Caco-2 (cell line): ENCODE measurements around the gene TNFRSF21. TPM values are rescaled to one million over a fixed set of nuclear protein-coding genes. Genes with fewer than 3 reads are reported as not detected.
A peak's percentile ranks its signal among the peaks of the same experiment; 100 is the strongest.

ENCODE experiments used
- BruUV-seq: library from RNA; stranded (reverse); fragments of 400-500 nt; replicated peaks from 2 replicates; lab custom pipeline; 2021; lab: Mats Ljungman, UMichigan
- CTCF ChIA-PET: fragments of 300-600 bp; sonication (Branson Sonifier 250); formaldehyde crosslinking; loops from one replicate; lab custom pipeline; 2022; ENCODE audit warnings: antibody characterized with exemption; lab: Charles Lee
- POLR2A ChIA-PET: fragments of 300-600 bp; sonication (Branson Sonifier 250); formaldehyde crosslinking; loops from one replicate; lab custom pipeline; 2022; ENCODE audit warnings: antibody characterized with exemption; lab: Charles Lee
- DNase-seq, 2 experiments: peaks; one replicate each; pipeline versions ENCODE4 v3.0.0 to v3.0.0-alpha.2; 2020 to 2022
- H3K27me3 ChIP-seq: replicated peaks from 2 replicates; pipeline ENCODE4 v1.6.0; 2011; ENCODE audit warnings: low read length; ENCODE audit not compliant: control insufficient read depth, insufficient read depth
- H3K36me3 ChIP-seq: 2 replicates; pipeline ENCODE4 v1.5.1; 2011; ENCODE audit warnings: low read length; ENCODE audit not compliant: control insufficient read depth, insufficient read depth
- H3K4me1 ChIP-seq: fragments of 250-450 bp; sonication (Bioruptor Pico); 2 replicates; pipeline ENCODE4 v1.5.1; 2020; ENCODE audit warnings: mild to moderate bottlenecking
- H3K4me3 ChIP-seq: 2 replicates; pipeline ENCODE4 v1.5.1; 2011; ENCODE audit warnings: low read depth, mild to moderate bottlenecking, control low read depth, low read length
- H3K9me3 ChIP-seq: fragments of 250-450 bp; sonication (Bioruptor Pico); 2 replicates; pipeline ENCODE4 v1.5.1; 2020; ENCODE audit warnings: mild to moderate bottlenecking, moderate library complexity
- H3K27ac Mint-ChIP-seq: one replicate; pipeline ENCODE4 v1.8.0; 2022; ENCODE audit warnings: mixed read lengths; ENCODE audit not compliant: unreplicated experiment
- H3K27me3 Mint-ChIP-seq: one replicate; pipeline ENCODE4 v1.8.0; 2022; ENCODE audit warnings: mixed read lengths; ENCODE audit not compliant: insufficient read depth, unreplicated experiment
- H3K36me3 Mint-ChIP-seq: one replicate; pipeline ENCODE4 v1.8.0; 2022; ENCODE audit warnings: mild to moderate bottlenecking, mixed read lengths; ENCODE audit not compliant: insufficient read depth, unreplicated experiment
- H3K4me1 Mint-ChIP-seq: one replicate; pipeline ENCODE4 v1.8.0; 2022; ENCODE audit warnings: low read depth, mixed read lengths; ENCODE audit not compliant: unreplicated experiment
- H3K4me3 Mint-ChIP-seq: one replicate; pipeline ENCODE4 v1.8.0; 2022; ENCODE audit warnings: mild to moderate bottlenecking, moderate library complexity, mixed read lengths; ENCODE audit not compliant: unreplicated experiment
- H3K9me3 Mint-ChIP-seq: one replicate; pipeline ENCODE4 v1.8.0; 2022; ENCODE audit warnings: mixed read lengths; ENCODE audit not compliant: unreplicated experiment
- intact Hi-C: fragments of 100-400 bp; cut with micrococcal nuclease; formaldehyde crosslinking; loops from one replicate; pipeline ENCODE4 v1.10.0; 2022; ENCODE audit not compliant: unreplicated experiment
- total RNA-seq: library from RNA; stranded (reverse); gene quantifications from 2 replicates; pipeline ENCODE4 v1.2.3, GENCODE V29; 2022
- TF ChIP-seq, protein P1 (sequence below), 2 experiments: fragments of 200-600 bp in 1 of 2; IDR thresholded peaks; 1 replicate in 1 of 2; 2 replicates in 1 of 2; pipeline versions ENCODE4 v1.5.1 to v1.8.0; 2011 to 2022; ENCODE audit warnings: antibody characterized with exemption in 1 of 2, control low read depth in 1 of 2, inconsistent platforms in 1 of 2, low read depth in 1 of 2, low read length in 1 of 2, mild to moderate bottlenecking in 1 of 2, moderate library complexity in 1 of 2; ENCODE audit not compliant: insufficient read depth in 1 of 2, severe bottlenecking in 1 of 2, unreplicated experiment in 1 of 2

TNFRSF21 gene
- total RNA-seq, 1 experiment from 2014 or later, result 60.8 TPM

DNA sequence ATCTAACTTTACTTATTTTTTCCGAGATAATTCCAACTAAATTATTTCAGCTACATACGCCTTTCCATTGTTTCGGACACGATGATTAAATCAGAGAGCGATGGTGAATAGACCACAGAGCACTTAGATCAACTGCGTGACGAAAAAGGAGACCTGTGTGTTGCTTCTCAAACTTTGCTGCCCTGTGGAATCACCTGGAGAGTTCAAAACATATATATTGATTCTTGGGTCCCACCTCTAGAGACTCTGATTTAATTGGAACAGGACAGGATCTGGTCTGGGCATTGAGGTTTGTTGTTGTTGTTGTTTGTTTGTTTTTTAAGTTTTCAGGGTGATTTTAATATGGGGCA lies 401 bp upstream of the TNFRSF21 start:
- intact Hi-C loops, result loop anchor here (1.0 kb wide), 2 partner anchors 122 to 213 kb away; no protein-coding TSS in a partner anchor
- no peaks in the 10 kb centered on the region for H3K27me3 ChIP-seq
- Mint-ChIP-seq H3K4me3 (peak overlapping the region; percentile 88), H3K4me1 (peaks cover 18% of the 10 kb centered on the region), H3K9me3 (peaks cover 8% of the 10 kb centered on the region), H3K36me3 (peaks cover 16% of the 10 kb centered on the region), H3K27me3 (no peaks in the 10 kb centered on the region), H3K27ac (peak overlapping the region; percentile 28)
- ChIA-PET CTCF (no interaction called here), POLR2A (no interaction called here)
- BruUV-seq, result no TSS peak
- TF ChIP-seq, protein P1, sequence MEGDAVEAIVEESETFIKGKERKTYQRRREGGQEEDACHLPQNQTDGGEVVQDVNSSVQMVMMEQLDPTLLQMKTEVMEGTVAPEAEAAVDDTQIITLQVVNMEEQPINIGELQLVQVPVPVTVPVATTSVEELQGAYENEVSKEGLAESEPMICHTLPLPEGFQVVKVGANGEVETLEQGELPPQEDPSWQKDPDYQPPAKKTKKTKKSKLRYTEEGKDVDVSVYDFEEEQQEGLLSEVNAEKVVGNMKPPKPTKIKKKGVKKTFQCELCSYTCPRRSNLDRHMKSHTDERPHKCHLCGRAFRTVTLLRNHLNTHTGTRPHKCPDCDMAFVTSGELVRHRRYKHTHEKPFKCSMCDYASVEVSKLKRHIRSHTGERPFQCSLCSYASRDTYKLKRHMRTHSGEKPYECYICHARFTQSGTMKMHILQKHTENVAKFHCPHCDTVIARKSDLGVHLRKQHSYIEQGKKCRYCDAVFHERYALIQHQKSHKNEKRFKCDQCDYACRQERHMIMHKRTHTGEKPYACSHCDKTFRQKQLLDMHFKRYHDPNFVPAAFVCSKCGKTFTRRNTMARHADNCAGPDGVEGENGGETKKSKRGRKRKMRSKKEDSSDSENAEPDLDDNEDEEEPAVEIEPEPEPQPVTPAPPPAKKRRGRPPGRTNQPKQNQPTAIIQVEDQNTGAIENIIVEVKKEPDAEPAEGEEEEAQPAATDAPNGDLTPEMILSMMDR (IDR thresholded peaks at IDR 0.05; ENCODE audit: insufficient read depth in 1 of 2, low read depth in 1 of 2, low read length in 1 of 2, severe bottlenecking in 1 of 2, unreplicated experiment in 1 of 2), result no peak
- no peak for DNase-seq
- H3K9me3 ChIP-seq, result no peaks in the 10 kb centered on the region
- H3K4me3 ChIP-seq, result peak overlapping the region; percentile 91
- peaks cover 30% of the 10 kb centered on the region for H3K4me1 ChIP-seq
- H3K36me3 ChIP-seq, result no peaks in the 10 kb centered on the region

DNA sequence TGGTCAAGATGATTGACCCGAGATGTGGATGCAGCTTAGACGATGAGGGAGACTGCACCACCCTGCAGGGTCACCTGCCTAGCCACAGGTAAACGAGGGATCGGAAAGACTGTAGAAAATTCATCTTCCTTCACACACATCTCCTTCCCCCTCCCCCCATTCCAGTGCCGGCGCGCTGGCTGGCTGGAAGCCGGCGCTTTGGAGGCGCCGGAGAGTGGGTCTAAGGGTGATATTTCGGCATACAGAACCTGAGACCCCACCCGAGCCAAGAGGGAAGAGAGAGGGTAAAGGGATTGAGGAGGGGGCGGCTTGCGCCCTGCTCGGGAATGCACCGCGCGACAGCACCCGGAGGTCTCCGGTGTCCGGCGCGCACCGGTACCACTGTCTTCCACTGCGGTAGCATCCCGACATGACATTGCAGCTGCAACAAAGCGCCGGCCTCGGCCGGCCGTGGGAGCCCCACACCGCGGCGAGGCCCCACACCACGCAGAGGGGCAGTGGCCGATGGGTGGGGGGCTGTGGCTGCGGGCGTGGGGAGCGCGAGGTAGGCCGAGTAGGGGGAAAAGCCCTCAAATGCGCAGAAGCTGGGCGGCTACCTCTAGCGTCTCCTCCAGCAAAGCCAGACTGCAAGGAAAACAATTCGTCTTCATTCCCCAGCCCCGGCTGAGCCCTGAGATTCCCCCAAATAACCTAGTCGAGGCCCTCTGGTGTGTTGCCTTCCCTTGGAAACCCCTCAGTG lies 984 bp downstream of the TNFRSF21 start:
- intact Hi-C loops, result loop anchor here (1.0 to 5.0 kb wide), 3 partner anchors 30 to 71 kb away; no protein-coding TSS in a partner anchor
- Mint-ChIP-seq H3K36me3 (peaks cover 27% of the 10 kb centered on the region), H3K27me3 (no peaks in the 10 kb centered on the region), H3K4me3 (peak overlapping the region; percentile 88), H3K9me3 (no peaks in the 10 kb centered on the region), H3K27ac (peak overlapping the region; percentile 80), H3K4me1 (peaks cover 22% of the 10 kb centered on the region)
- DNase-seq, result peak; percentile 35 to 48
- Histone ChIP-seq H3K4me1 (peaks cover 41% of the 10 kb centered on the region), H3K36me3 (no peaks in the 10 kb centered on the region), H3K9me3 (no peaks in the 10 kb centered on the region), H3K4me3 (peak overlapping the region; percentile 91), H3K27me3 (no peaks in the 10 kb centered on the region)
- ChIA-PET POLR2A (no interaction called here), CTCF (no interaction called here)
- TF ChIP-seq, protein P1 (IDR thresholded peaks at IDR 0.05; ENCODE audit: insufficient read depth in 1 of 2, low read depth in 1 of 2, low read length in 1 of 2, severe bottlenecking in 1 of 2, unreplicated experiment in 1 of 2), result no peak
- BruUV-seq, result no TSS peak

DNA sequence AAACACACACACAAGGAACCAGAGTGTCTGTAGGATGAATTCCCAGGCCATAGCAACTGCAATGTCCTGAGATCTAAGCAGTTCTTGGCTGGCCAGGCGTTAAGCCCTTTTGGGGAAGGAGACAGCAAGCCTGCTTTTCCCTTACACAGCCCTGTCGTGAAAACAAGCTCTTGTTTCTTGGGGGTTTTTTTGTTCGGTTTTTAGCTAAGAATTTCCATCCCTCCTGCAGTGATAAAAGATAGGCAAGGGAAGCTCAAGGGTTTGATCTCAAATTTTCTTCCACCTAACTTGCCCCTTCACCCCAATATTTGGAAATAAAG lies 1.5 kb downstream of the TNFRSF21 start:
- Histone ChIP-seq H3K4me3 (peak overlapping the region; percentile 91), H3K27me3 (no peaks in the 10 kb centered on the region), H3K9me3 (no peaks in the 10 kb centered on the region), H3K36me3 (no peaks in the 10 kb centered on the region), H3K4me1 (peaks cover 47% of the 10 kb centered on the region)
- Mint-ChIP-seq H3K9me3 (no peaks in the 10 kb centered on the region), H3K36me3 (peaks cover 30% of the 10 kb centered on the region), H3K27me3 (no peaks in the 10 kb centered on the region), H3K4me3 (peak overlapping the region; percentile 88), H3K27ac (peak overlapping the region; percentile 80), H3K4me1 (peaks cover 26% of the 10 kb centered on the region)
- TF ChIP-seq, protein P1 (IDR thresholded peaks at IDR 0.05; ENCODE audit: insufficient read depth in 1 of 2, low read depth in 1 of 2, low read length in 1 of 2, severe bottlenecking in 1 of 2, unreplicated experiment in 1 of 2), result no peak
- POLR2A ChIA-PET, result no interaction called here
- BruUV-seq, result no TSS peak
- no peak for DNase-seq
- CTCF ChIA-PET, result no interaction called here
- intact Hi-C loops, result loop anchor here (2.0 to 5.0 kb wide), 2 partner anchors 39 to 71 kb away; no protein-coding TSS in a partner anchor
